HCT116 (cell line): Measurements from ENCODE around the gene SPHKAP.

Experiments used
- CEBPB ChIP-seq: IDR thresholded peaks from 2 replicates; pipeline ENCODE4 v1.6.1; 2012; ENCODE audit warnings: low read depth
- EZH2 ChIP-seq: fragments of 200-600 bp; sonication (generic); IDR thresholded peaks from 2 replicates; pipeline ENCODE4 v1.6.1; 2017; ENCODE audit warnings: antibody characterized with exemption, mixed run types
- EZH2phosphoT487 ChIP-seq: fragments of 200-600 bp; IDR thresholded peaks from 2 replicates; pipeline ENCODE4 v1.6.1; 2018; ENCODE audit warnings: antibody characterized with exemption, borderline replicate concordance
- YY1 ChIP-seq: IDR thresholded peaks from 2 replicates; pipeline ENCODE4 v1.6.1; 2011; ENCODE audit warnings: low read length, low read depth, moderate library complexity, mild to moderate bottlenecking; ENCODE audit not compliant: insufficient replicate concordance; ENCODE audit errors: extremely low read depth
- TF ChIP-seq, protein P1 (sequence below): IDR thresholded peaks from 2 replicates; pipeline ENCODE4 v1.6.1; 2012
- TF ChIP-seq, protein P2 (sequence below), 3 experiments: fragments of 200-600 bp in 1 of 3; sonication (generic) in 1 of 3; IDR thresholded peaks in 2 of 3; conservative IDR thresholded peaks in 1 of 3; 2 replicates each; pipeline ENCODE4 v1.5.1; 2012 to 2017; ENCODE audit warnings: low read depth in 2 of 3, low read length in 2 of 3, antibody characterized with exemption in 1 of 3, borderline replicate concordance in 1 of 3, control low read depth in 1 of 3, mild to moderate bottlenecking in 1 of 3, mixed read lengths in 1 of 3, mixed run types in 1 of 3, moderate library complexity in 1 of 3; ENCODE audit not compliant: insufficient read depth in 1 of 3
- TF ChIP-seq, protein P3 (sequence below): IDR thresholded peaks from 2 replicates; pipeline ENCODE4 v1.6.1; 2012; ENCODE audit warnings: low read depth

DNA sequence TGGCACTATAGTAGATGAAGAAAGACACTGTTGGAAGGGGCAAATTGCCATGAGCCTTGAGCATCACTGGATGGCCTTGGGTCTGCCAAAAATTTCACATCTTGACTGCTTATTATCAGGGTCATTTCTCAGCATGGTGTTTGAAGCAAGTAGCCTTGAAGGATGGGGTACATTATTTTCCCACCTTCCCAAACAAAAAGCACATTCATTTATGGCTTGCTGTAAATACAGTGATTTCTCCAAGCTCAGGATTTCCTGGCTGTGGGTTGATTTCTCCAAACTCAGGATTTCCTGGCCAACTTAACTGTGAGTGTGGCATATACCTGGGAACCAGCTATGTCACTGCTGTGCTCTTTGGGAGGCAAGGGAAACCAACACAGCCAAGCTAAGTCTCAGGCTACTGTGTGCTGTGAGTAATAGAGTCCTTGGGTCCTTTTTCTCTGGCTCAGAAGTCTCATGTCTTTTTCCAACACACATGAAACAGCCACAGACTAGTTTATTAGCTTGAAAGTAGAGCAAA is 116.6 kb downstream of the SPHKAP start:
- TF ChIP-seq CEBPB = no peak
- no peak for TF ChIP-seq EZH2
- TF ChIP-seq, protein P1, sequence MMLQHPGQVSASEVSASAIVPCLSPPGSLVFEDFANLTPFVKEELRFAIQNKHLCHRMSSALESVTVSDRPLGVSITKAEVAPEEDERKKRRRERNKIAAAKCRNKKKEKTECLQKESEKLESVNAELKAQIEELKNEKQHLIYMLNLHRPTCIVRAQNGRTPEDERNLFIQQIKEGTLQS = no peak
- TF ChIP-seq, protein P2, sequence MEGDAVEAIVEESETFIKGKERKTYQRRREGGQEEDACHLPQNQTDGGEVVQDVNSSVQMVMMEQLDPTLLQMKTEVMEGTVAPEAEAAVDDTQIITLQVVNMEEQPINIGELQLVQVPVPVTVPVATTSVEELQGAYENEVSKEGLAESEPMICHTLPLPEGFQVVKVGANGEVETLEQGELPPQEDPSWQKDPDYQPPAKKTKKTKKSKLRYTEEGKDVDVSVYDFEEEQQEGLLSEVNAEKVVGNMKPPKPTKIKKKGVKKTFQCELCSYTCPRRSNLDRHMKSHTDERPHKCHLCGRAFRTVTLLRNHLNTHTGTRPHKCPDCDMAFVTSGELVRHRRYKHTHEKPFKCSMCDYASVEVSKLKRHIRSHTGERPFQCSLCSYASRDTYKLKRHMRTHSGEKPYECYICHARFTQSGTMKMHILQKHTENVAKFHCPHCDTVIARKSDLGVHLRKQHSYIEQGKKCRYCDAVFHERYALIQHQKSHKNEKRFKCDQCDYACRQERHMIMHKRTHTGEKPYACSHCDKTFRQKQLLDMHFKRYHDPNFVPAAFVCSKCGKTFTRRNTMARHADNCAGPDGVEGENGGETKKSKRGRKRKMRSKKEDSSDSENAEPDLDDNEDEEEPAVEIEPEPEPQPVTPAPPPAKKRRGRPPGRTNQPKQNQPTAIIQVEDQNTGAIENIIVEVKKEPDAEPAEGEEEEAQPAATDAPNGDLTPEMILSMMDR (IDR thresholded peaks at IDR 0.05 in 2 of 3, conservative IDR thresholded peaks at IDR 0.05 in 1 of 3; ENCODE audit: borderline replicate concordance in 1 of 3, insufficient read depth in 1 of 3, low read depth in 2 of 3, low read length in 2 of 3) = no peak
- no peak for TF ChIP-seq EZH2phosphoT487
- no peak for TF ChIP-seq YY1
- TF ChIP-seq, protein P3, sequence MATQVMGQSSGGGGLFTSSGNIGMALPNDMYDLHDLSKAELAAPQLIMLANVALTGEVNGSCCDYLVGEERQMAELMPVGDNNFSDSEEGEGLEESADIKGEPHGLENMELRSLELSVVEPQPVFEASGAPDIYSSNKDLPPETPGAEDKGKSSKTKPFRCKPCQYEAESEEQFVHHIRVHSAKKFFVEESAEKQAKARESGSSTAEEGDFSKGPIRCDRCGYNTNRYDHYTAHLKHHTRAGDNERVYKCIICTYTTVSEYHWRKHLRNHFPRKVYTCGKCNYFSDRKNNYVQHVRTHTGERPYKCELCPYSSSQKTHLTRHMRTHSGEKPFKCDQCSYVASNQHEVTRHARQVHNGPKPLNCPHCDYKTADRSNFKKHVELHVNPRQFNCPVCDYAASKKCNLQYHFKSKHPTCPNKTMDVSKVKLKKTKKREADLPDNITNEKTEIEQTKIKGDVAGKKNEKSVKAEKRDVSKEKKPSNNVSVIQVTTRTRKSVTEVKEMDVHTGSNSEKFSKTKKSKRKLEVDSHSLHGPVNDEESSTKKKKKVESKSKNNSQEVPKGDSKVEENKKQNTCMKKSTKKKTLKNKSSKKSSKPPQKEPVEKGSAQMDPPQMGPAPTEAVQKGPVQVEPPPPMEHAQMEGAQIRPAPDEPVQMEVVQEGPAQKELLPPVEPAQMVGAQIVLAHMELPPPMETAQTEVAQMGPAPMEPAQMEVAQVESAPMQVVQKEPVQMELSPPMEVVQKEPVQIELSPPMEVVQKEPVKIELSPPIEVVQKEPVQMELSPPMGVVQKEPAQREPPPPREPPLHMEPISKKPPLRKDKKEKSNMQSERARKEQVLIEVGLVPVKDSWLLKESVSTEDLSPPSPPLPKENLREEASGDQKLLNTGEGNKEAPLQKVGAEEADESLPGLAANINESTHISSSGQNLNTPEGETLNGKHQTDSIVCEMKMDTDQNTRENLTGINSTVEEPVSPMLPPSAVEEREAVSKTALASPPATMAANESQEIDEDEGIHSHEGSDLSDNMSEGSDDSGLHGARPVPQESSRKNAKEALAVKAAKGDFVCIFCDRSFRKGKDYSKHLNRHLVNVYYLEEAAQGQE = no peak
